Liver (tissue), 9 donors: ENCODE data around the gene ENTPD3. TPM values are rescaled to one million over a fixed set of nuclear protein-coding genes. Genes with fewer than 3 reads are reported as not detected.

Experiments used
- DNase-seq: peaks from one replicate; pipeline ENCODE4 v3.0.0-alpha.2; 2017; ENCODE audit warnings: low spot score
- H3K27ac ChIP-seq, 2 donors: one replicate each; pipeline ENCODE4 v1.7.0; 2013; ENCODE audit warnings: inconsistent platforms in 2 of 2, low read length in 2 of 2, control low read depth in 1 of 2, low read depth in 1 of 2, mild to moderate bottlenecking in 1 of 2
- H3K27me3 ChIP-seq, 4 donors: one replicate each; pipeline versions ENCODE4 v1.6.1 to v1.7.0; 2013; ENCODE audit warnings: low read length in 3 of 4, inconsistent platforms in 1 of 4, mild to moderate bottlenecking in 1 of 4, moderate library complexity in 1 of 4; ENCODE audit not compliant: control insufficient read depth in 4 of 4, insufficient read depth in 4 of 4
- H3K36me3 ChIP-seq, 4 donors: one replicate each; pipeline versions ENCODE4 v1.6.1 to v1.7.0; 2013; ENCODE audit warnings: low read length in 3 of 4, mild to moderate bottlenecking in 3 of 4, low read depth in 1 of 4, moderate library complexity in 1 of 4; ENCODE audit not compliant: control insufficient read depth in 4 of 4, insufficient read depth in 3 of 4
- H3K4me1 ChIP-seq, 4 donors: one replicate each; pipeline versions ENCODE4 v1.6.1 to v1.7.0; 2013; ENCODE audit warnings: low read length in 3 of 4, mild to moderate bottlenecking in 3 of 4, moderate library complexity in 1 of 4; ENCODE audit not compliant: control insufficient read depth in 4 of 4, insufficient read depth in 4 of 4
- H3K4me3 ChIP-seq, 3 donors: one replicate each; pipeline versions ENCODE4 v1.6.1 to v1.7.0; 2013; ENCODE audit warnings: low read length in 3 of 3, control low read depth in 1 of 3, low read depth in 1 of 3, mild to moderate bottlenecking in 1 of 3
- H3K9ac ChIP-seq, 2 donors: one replicate each; pipeline ENCODE4 v1.7.0; 2013; ENCODE audit warnings: low read length in 2 of 2, mild to moderate bottlenecking in 2 of 2, moderate library complexity in 2 of 2, control low read depth in 1 of 2, low read depth in 1 of 2
- H3K9me3 ChIP-seq, 4 donors: one replicate each; pipeline versions ENCODE4 v1.6.1 to v1.7.0; 2013; ENCODE audit warnings: low read length in 3 of 4; ENCODE audit not compliant: control insufficient read depth in 4 of 4
- ATF3 ChIP-seq: IDR thresholded peaks from 2 replicates; pipeline ENCODE4 v1.6.1; 2016; ENCODE audit warnings: antibody characterized with exemption
- CTCF ChIP-seq: fragments of 150-350 bp; IDR thresholded peaks from 2 replicates; pipeline ENCODE4 v1.5.1; 2017; ENCODE audit warnings: improper control_type of control experiment, low read depth, low read length; ENCODE audit not compliant: missing input control
- EGR1 ChIP-seq, 2 donors: IDR thresholded peaks; 2 replicates each; pipeline ENCODE4 v1.6.1; 2016 to 2018; ENCODE audit warnings: antibody characterized with exemption in 2 of 2, low read depth in 2 of 2
- FOXA1 ChIP-seq: IDR thresholded peaks from 2 replicates; pipeline ENCODE4 v1.6.1; 2016; ENCODE audit warnings: antibody characterized with exemption
- FOXA2 ChIP-seq: IDR thresholded peaks from 2 replicates; pipeline ENCODE4 v1.6.1; 2016; ENCODE audit warnings: antibody characterized with exemption
- GABPA ChIP-seq, 2 donors: IDR thresholded peaks in 1 of 2; conservative IDR thresholded peaks in 1 of 2; 2 replicates each; pipeline ENCODE4 v1.6.1; 2016; ENCODE audit warnings: antibody characterized with exemption in 2 of 2, mild to moderate bottlenecking in 1 of 2, moderate library complexity in 1 of 2
- HNF4A ChIP-seq, 2 donors: conservative IDR thresholded peaks; 2 replicates each; pipeline ENCODE4 v1.6.1; 2016; ENCODE audit warnings: antibody characterized with exemption in 2 of 2, mild to moderate bottlenecking in 2 of 2
- HNF4G ChIP-seq: IDR thresholded peaks from 2 replicates; pipeline ENCODE4 v1.6.1; 2016; ENCODE audit warnings: antibody characterized with exemption
- JUND ChIP-seq, 2 donors: IDR thresholded peaks; 2 replicates each; pipeline ENCODE4 v1.6.1; 2016; ENCODE audit warnings: antibody characterized with exemption in 2 of 2
- MAX ChIP-seq: IDR thresholded peaks from 2 replicates; pipeline ENCODE4 v1.6.1; 2016; ENCODE audit warnings: antibody characterized with exemption
- NR2F2 ChIP-seq: IDR thresholded peaks from 2 replicates; pipeline ENCODE4 v1.6.1; 2016; ENCODE audit warnings: antibody characterized with exemption
- RAD21 ChIP-seq, 2 donors: IDR thresholded peaks; 2 replicates each; pipeline ENCODE4 v1.6.1; 2016; ENCODE audit warnings: antibody characterized with exemption in 2 of 2, mild to moderate bottlenecking in 2 of 2
- REST ChIP-seq: IDR thresholded peaks from 2 replicates; pipeline ENCODE4 v1.6.1; 2016; ENCODE audit warnings: antibody characterized with exemption, mild to moderate bottlenecking
- RXRA ChIP-seq, 2 donors: IDR thresholded peaks; 2 replicates each; pipeline ENCODE4 v1.6.1; 2017 to 2018; ENCODE audit warnings: antibody characterized with exemption in 2 of 2, mild to moderate bottlenecking in 1 of 2
- SP1 ChIP-seq: IDR thresholded peaks from 2 replicates; pipeline ENCODE4 v1.6.1; 2018; ENCODE audit warnings: antibody characterized with exemption, mild to moderate bottlenecking
- TAF1 ChIP-seq: conservative IDR thresholded peaks from 2 replicates; pipeline ENCODE4 v1.6.1; 2016; ENCODE audit warnings: antibody characterized with exemption, mild to moderate bottlenecking
- YY1 ChIP-seq: IDR thresholded peaks from 2 replicates; pipeline ENCODE4 v1.6.1; 2016; ENCODE audit warnings: antibody characterized with exemption, mild to moderate bottlenecking
- ZBTB33 ChIP-seq: IDR thresholded peaks from 2 replicates; pipeline ENCODE4 v1.6.1; 2016; ENCODE audit warnings: antibody characterized with exemption
- WGBS: extraction: QIAGEN DNeasy Blood & Tissue Kit; methylation state at CpG from one replicate; pipeline ENCODE4 v1.1.7; 2013; 5-methylcytosine and 5-hydroxymethylcytosine counted together
- polyA plus RNA-seq, 2 donors: library from polyadenylated mRNA; stranded (reverse) in 1 of 2; unstranded in 1 of 2; fragments of 200-250 nt in 1 of 2; fragments of >200 nt in 1 of 2; fragmentation: Nextera tagmentation in 1 of 2; extraction: Ambion mirVana in 1 of 2; gene quantifications; one replicate each; pipeline versions ENCODE4 v1.2.1 to v1.2.3, GENCODE V29; 2013 to 2015
- total RNA-seq, 2 donors: library from RNA; depleted of rRNA; stranded (reverse); fragments of >200 nt; gene quantifications; one replicate each; pipeline ENCODE4 v1.2.3, GENCODE V29; 2014
- donor health status: healthy.
- donor health status: healthy.
- donor health status: healthy.
- donor health status: healthy.
- donor health status: healthy.

ENTPD3 gene
- total and polyA plus RNA-seq, 4 donors: 0.08 TPM; not detected in 3

- TF ChIP-seq CTCF: no peak
- TF ChIP-seq ATF3: no peak
- TF ChIP-seq YY1: no peak
Observed at GRCh38 chr3:40398346-40398745, 11.4 kb downstream of the ENTPD3 start (continued).

GRCh38 chr3:40404591-40405198 lies 17.7 kb downstream of the ENTPD3 start:
- H3K4me3 ChIP-seq: no peak overlapping the region
- H3K9me3 ChIP-seq: no peaks in the 10 kb centered on the region
- H3K27me3 ChIP-seq: no peaks in the 10 kb centered on the region
- H3K27ac ChIP-seq: no peak overlapping the region
- no peaks in the 10 kb centered on the region for H3K4me1 ChIP-seq
- DNase-seq: no peak
- H3K36me3 ChIP-seq: no peaks in the 10 kb centered on the region
- WGBS: 96% methylated on average over 2 of the region's 2 CpGs
- TF ChIP-seq JUND (IDR thresholded peaks at IDR 0.05) (no peak), GABPA (IDR thresholded peaks at IDR 0.05 in 1 of 2, conservative IDR thresholded peaks at IDR 0.05 in 1 of 2) (no peak), MAX (no peak), SP1 (no peak), CTCF (no peak), NR2F2 (no peak), TAF1 (no peak), HNF4A (conservative IDR thresholded peaks at IDR 0.05) (no peak), RAD21 (IDR thresholded peaks at IDR 0.05) (no peak), RXRA (IDR thresholded peaks at IDR 0.05) (no peak), ZBTB33 (no peak), ATF3 (no peak), EGR1 (IDR thresholded peaks at IDR 0.05; ENCODE audit: low read depth in 2 of 2) (no peak), HNF4G (no peak), FOXA1 (no peak), YY1 (no peak), FOXA2 (no peak), REST (no peak)
- H3K9ac ChIP-seq: no peak overlapping the region
